ENCODE data around the gene RPL32. TPM values are rescaled to one million over a fixed set of nuclear protein-coding genes. Genes with fewer than 3 reads are reported as not detected.

The RPL32 gene
- total RNA-seq, 1 experiment from 2014 or later = 794 TPM

DNA sequence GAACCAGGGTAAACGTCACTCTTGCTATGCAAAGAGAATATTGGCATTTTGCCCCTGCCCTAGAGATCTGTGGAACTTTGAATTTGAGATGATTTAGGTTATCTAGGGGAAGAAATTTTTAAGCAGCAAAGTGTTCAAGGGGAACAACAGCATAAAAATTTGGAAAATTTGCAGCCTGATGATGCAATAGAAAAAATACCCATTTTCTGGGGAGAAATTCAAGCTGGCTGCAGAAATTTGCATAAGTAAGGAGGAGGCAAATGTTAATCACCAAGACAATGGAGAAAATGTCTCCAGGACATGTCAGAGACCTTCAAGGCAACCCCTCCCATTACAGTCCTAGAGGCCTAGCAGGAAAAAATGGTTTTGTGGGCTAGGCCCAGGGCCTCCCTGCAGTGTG lies 4.4 kb upstream of the RPL32 start:
- BruUV-seq (replicated peaks) = no TSS peak
- in situ Hi-C loops (cut with HindIII; ENCODE audit: low pct_unique_long_range_greater_than_20kb, low sequenced_read_pairs) = no loop called here
- H3K4me1 ChIP-seq (ENCODE audit: control insufficient read depth, insufficient read depth, low read length) = no peaks in the 10 kb centered on the region
- POLR2A ChIA-PET = no interaction called here
- H3K27ac ChIP-seq (ENCODE audit: low read length) = no peak overlapping the region
- intact Hi-C loops (cut with micrococcal nuclease; ENCODE audit: unreplicated experiment) = no loop called here
- TF ChIP-seq, protein P1, sequence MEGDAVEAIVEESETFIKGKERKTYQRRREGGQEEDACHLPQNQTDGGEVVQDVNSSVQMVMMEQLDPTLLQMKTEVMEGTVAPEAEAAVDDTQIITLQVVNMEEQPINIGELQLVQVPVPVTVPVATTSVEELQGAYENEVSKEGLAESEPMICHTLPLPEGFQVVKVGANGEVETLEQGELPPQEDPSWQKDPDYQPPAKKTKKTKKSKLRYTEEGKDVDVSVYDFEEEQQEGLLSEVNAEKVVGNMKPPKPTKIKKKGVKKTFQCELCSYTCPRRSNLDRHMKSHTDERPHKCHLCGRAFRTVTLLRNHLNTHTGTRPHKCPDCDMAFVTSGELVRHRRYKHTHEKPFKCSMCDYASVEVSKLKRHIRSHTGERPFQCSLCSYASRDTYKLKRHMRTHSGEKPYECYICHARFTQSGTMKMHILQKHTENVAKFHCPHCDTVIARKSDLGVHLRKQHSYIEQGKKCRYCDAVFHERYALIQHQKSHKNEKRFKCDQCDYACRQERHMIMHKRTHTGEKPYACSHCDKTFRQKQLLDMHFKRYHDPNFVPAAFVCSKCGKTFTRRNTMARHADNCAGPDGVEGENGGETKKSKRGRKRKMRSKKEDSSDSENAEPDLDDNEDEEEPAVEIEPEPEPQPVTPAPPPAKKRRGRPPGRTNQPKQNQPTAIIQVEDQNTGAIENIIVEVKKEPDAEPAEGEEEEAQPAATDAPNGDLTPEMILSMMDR (IDR thresholded peaks at IDR 0.05) = no peak
- TF ChIP-seq, protein P2, sequence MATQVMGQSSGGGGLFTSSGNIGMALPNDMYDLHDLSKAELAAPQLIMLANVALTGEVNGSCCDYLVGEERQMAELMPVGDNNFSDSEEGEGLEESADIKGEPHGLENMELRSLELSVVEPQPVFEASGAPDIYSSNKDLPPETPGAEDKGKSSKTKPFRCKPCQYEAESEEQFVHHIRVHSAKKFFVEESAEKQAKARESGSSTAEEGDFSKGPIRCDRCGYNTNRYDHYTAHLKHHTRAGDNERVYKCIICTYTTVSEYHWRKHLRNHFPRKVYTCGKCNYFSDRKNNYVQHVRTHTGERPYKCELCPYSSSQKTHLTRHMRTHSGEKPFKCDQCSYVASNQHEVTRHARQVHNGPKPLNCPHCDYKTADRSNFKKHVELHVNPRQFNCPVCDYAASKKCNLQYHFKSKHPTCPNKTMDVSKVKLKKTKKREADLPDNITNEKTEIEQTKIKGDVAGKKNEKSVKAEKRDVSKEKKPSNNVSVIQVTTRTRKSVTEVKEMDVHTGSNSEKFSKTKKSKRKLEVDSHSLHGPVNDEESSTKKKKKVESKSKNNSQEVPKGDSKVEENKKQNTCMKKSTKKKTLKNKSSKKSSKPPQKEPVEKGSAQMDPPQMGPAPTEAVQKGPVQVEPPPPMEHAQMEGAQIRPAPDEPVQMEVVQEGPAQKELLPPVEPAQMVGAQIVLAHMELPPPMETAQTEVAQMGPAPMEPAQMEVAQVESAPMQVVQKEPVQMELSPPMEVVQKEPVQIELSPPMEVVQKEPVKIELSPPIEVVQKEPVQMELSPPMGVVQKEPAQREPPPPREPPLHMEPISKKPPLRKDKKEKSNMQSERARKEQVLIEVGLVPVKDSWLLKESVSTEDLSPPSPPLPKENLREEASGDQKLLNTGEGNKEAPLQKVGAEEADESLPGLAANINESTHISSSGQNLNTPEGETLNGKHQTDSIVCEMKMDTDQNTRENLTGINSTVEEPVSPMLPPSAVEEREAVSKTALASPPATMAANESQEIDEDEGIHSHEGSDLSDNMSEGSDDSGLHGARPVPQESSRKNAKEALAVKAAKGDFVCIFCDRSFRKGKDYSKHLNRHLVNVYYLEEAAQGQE (IDR thresholded peaks at IDR 0.05; ENCODE audit: insufficient read depth in 1 of 2, low read depth in 2 of 2, low read length in 1 of 2) = no peak
- TF ChIP-seq POLR2AphosphoS5 (IDR thresholded peaks at IDR 0.05; ENCODE audit: low read depth, low read length) = no peak
- no peak for TF ChIP-seq SIN3A (IDR thresholded peaks at IDR 0.05; ENCODE audit: borderline replicate concordance, insufficient read depth, low read depth, low read length)
- no peak for TF ChIP-seq TCF7L2 (IDR thresholded peaks at IDR 0.05; ENCODE audit: low read depth, low read length)
- no peaks in the 10 kb centered on the region for H3K9me3 ChIP-seq (ENCODE audit: control insufficient read depth, insufficient read depth, low read depth, low read length)
- H3K36me3 ChIP-seq (ENCODE audit: control insufficient read depth, insufficient read depth, low read length) = peaks cover 4% of the 10 kb centered on the region; the same call in 1 of the 2 replicates
- CTCF ChIA-PET = interaction anchor here (0.6 kb wide), 1 partner anchor 66 kb away, joined by 9 read pairs; no protein-coding TSS in a partner anchor
- no peaks in the 10 kb centered on the region for H3K27me3 ChIP-seq (ENCODE audit: control insufficient read depth, insufficient read depth, low read length)
- ATAC-seq (no peak), DNase-seq (ENCODE audit: low read depth, low spot score) (no peak)
- H3K4me3 ChIP-seq (ENCODE audit: low read depth in 2 of 2, low read length in 2 of 2) = no peak overlapping the region

DNA sequence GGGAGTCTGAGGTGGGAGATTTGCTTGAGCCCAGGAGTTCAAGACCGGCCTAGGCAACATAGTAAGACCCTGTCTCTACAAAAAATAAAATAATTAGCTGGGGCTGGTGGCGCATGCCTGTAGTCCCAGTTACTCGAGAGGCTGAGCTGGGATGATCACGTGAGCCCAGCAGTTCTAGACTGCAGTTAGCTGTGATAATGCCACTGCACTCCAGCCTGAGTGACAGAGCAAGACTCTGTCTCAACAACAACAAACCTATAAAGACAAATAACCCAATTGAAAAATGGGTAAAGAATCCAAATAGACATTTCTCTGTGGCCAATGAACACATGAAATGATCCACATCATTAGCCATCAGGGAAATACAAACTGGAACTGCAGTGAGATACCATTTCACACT lies 1.1 kb upstream of the RPL32 start:
- H3K36me3 ChIP-seq (ENCODE audit: control insufficient read depth, insufficient read depth, low read length) = peaks cover 24% of the 10 kb centered on the region
- POLR2A ChIA-PET = no interaction called here
- in situ Hi-C loops (cut with HindIII; ENCODE audit: low pct_unique_long_range_greater_than_20kb, low sequenced_read_pairs) = no loop called here
- CTCF ChIA-PET = no interaction called here
- H3K27me3 ChIP-seq (ENCODE audit: control insufficient read depth, insufficient read depth, low read length) = no peaks in the 10 kb centered on the region
- no peak overlapping the region for H3K4me3 ChIP-seq (ENCODE audit: low read depth in 2 of 2, low read length in 2 of 2)
- intact Hi-C loops (cut with micrococcal nuclease; ENCODE audit: unreplicated experiment) = no loop called here
- peak overlapping the region; percentile 93; the same call in 1 of the 2 replicates for H3K27ac ChIP-seq (ENCODE audit: low read length)
- no peaks in the 10 kb centered on the region for H3K9me3 ChIP-seq (ENCODE audit: control insufficient read depth, insufficient read depth, low read depth, low read length)
- DNase-seq (ENCODE audit: low read depth, low spot score) (no peak), ATAC-seq (no peak)
- peaks cover 15% of the 10 kb centered on the region for H3K4me1 ChIP-seq (ENCODE audit: control insufficient read depth, insufficient read depth, low read length)
- no TSS peak for BruUV-seq (replicated peaks)
- TF ChIP-seq, protein P2 (IDR thresholded peaks at IDR 0.05; ENCODE audit: insufficient read depth in 1 of 2, low read depth in 2 of 2, low read length in 1 of 2) = no peak
- TF ChIP-seq TCF7L2 (IDR thresholded peaks at IDR 0.05; ENCODE audit: low read depth, low read length) = no peak
- no peak for TF ChIP-seq SIN3A (IDR thresholded peaks at IDR 0.05; ENCODE audit: borderline replicate concordance, insufficient read depth, low read depth, low read length)
- TF ChIP-seq, protein P1 (IDR thresholded peaks at IDR 0.05) = no peak
- no peak for TF ChIP-seq POLR2AphosphoS5 (IDR thresholded peaks at IDR 0.05; ENCODE audit: low read depth, low read length)

Data from Panc1 (cell line).